Smooth muscle cell (in vitro differentiated cells): ENCODE results near the gene LAMB1. TPM values are rescaled to one million over a fixed set of nuclear protein-coding genes. Genes with fewer than 3 reads are reported as not detected.

Experiments
- DNase-seq: peaks from one replicate; lab custom pipeline; 2025; ENCODE audit not compliant: unreplicated experiment; lab: John Stamatoyannopoulos, UW
- H2AFZ ChIP-seq: fragments of 200-600 bp; sonication (generic); 2 replicates; pipeline ENCODE4 v1.6.0; 2016; ENCODE audit warnings: antibody characterized with exemption, low read depth, mild to moderate bottlenecking
- H3F3A ChIP-seq: fragments of 200-600 bp; sonication (generic); 2 replicates; pipeline ENCODE4 v1.6.0; 2017; ENCODE audit warnings: antibody characterized with exemption, low read depth
- H3K27ac ChIP-seq: fragments of 200-600 bp; sonication (generic); 2 replicates; pipeline ENCODE4 v1.5.1; 2016; ENCODE audit warnings: low read depth, mild to moderate bottlenecking
- H3K27me3 ChIP-seq: fragments of 200-600 bp; sonication (generic); 2 replicates; pipeline ENCODE4 v1.6.1; 2016; ENCODE audit warnings: low read depth, mild to moderate bottlenecking
- H3K36me3 ChIP-seq: fragments of 200-600 bp; sonication (generic); 2 replicates; pipeline ENCODE4 v1.5.1; 2016; ENCODE audit warnings: low read depth
- H3K4me1 ChIP-seq: fragments of 200-600 bp; sonication (generic); 2 replicates; pipeline ENCODE4 v1.5.1; 2016; ENCODE audit warnings: low read depth
- H3K4me2 ChIP-seq: fragments of 200-600 bp; sonication (generic); 2 replicates; pipeline ENCODE4 v1.6.0; 2016; ENCODE audit warnings: mild to moderate bottlenecking
- H3K4me3 ChIP-seq: fragments of 200-600 bp; sonication (generic); 2 replicates; pipeline ENCODE4 v1.5.1; 2016; ENCODE audit warnings: mild to moderate bottlenecking
- H3K79me2 ChIP-seq: fragments of 200-600 bp; sonication (generic); 2 replicates; pipeline ENCODE4 v1.6.0; 2016; ENCODE audit warnings: low read depth, mild to moderate bottlenecking
- H3K9ac ChIP-seq: fragments of 200-600 bp; sonication (generic); 2 replicates; pipeline ENCODE4 v1.6.0; 2016; ENCODE audit warnings: low read depth
- H3K9me3 ChIP-seq: fragments of 200-600 bp; sonication (generic); replicated peaks from 2 replicates; pipeline ENCODE4 v1.5.1; 2016; ENCODE audit warnings: low read depth
- H4K20me1 ChIP-seq: fragments of 200-600 bp; sonication (generic); 2 replicates; pipeline ENCODE4 v1.6.0; 2016; ENCODE audit warnings: low read depth
- CTCF ChIP-seq: fragments of 200-600 bp; sonication (generic); IDR thresholded peaks from 2 replicates; pipeline ENCODE4 v1.5.1; 2017; ENCODE audit warnings: borderline replicate concordance, mild to moderate bottlenecking, antibody characterized with exemption; ENCODE audit not compliant: insufficient read depth, poor library complexity, severe bottlenecking
- WGBS: methylation state at CpG from one replicate; pipeline ENCODE4 v1.1.7; 2016; ENCODE audit warnings: low lambda C conversion rate; 5-methylcytosine and 5-hydroxymethylcytosine counted together
- polyA plus RNA-seq: library from polyadenylated mRNA; unstranded; fragments of >200 nt; fragmentation: Nextera tagmentation; extraction: Ambion mirVana; gene quantifications from 2 replicates; pipeline ENCODE4 v1.2.1, GENCODE V29; 2016
- total RNA-seq: library from RNA; depleted of rRNA; stranded (reverse); fragments of >200 nt; gene quantifications from 2 replicates; pipeline ENCODE4 v1.2.3, GENCODE V29; 2014

Gene LAMB1
- total and polyA plus RNA-seq, 2 experiments from 2014 or later = 191 to 244 TPM

GRCh38 chr7:107967420-107967819, 35.5 kb downstream of the LAMB1 start:
- Histone ChIP-seq H3K4me2 (no peak overlapping the region), H3K79me2 (peaks cover 22% of the 10 kb centered on the region), H3K27me3 (no peaks in the 10 kb centered on the region), H3K9me3 (no peaks in the 10 kb centered on the region), H3K4me3 (no peak overlapping the region), H3K27ac (peak overlapping the region; percentile 77), H4K20me1 (peaks cover 58% of the 10 kb centered on the region), H2AFZ (no peak overlapping the region), H3F3A (peaks cover 19% of the 10 kb centered on the region), H3K9ac (no peak overlapping the region), H3K36me3 (peaks cover 23% of the 10 kb centered on the region), H3K4me1 (peaks cover 18% of the 10 kb centered on the region)
- TF ChIP-seq CTCF = no peak
- 94% methylated on average over 4 of the region's 4 CpGs for WGBS
- DNase-seq = no peak

- Histone ChIP-seq H3K4me1 (peaks cover 11% of the 10 kb centered on the region), H2AFZ (no peak overlapping the region), H3K9ac (no peak overlapping the region), H3K4me2 (no peak overlapping the region), H3F3A (peaks cover 12% of the 10 kb centered on the region), H3K27ac (peak overlapping the region; percentile 77), H3K36me3 (peaks cover 23% of the 10 kb centered on the region), H3K27me3 (no peaks in the 10 kb centered on the region), H3K4me3 (no peak overlapping the region), H4K20me1 (peaks cover 55% of the 10 kb centered on the region), H3K79me2 (peaks cover 22% of the 10 kb centered on the region), H3K9me3 (no peaks in the 10 kb centered on the region)
- 68% methylated on average over 4 of the region's 4 CpGs for WGBS
- no peak for TF ChIP-seq CTCF
- DNase-seq = no peak
Observed at GRCh38 chr7:107966711-107967110, 36.2 kb downstream of the LAMB1 start.

- no peak overlapping the region for H3K9ac ChIP-seq
- H2AFZ ChIP-seq = no peak overlapping the region
- TF ChIP-seq CTCF = no peak
- peaks cover 10% of the 10 kb centered on the region for H3K79me2 ChIP-seq
- no peaks in the 10 kb centered on the region for H3K27me3 ChIP-seq
- peaks cover 3% of the 10 kb centered on the region for H3K4me1 ChIP-seq
- H3K4me2 ChIP-seq = no peak overlapping the region
- H3K27ac ChIP-seq = no peak overlapping the region
- WGBS = 97% methylated on average over 11 of the region's 11 CpGs
- H3K4me3 ChIP-seq = no peak overlapping the region
- no peaks in the 10 kb centered on the region for H3K9me3 ChIP-seq
- H3K36me3 ChIP-seq = peaks cover 35% of the 10 kb centered on the region
- H4K20me1 ChIP-seq = peaks cover 59% of the 10 kb centered on the region
- no peak for DNase-seq
- peaks cover 9% of the 10 kb centered on the region for H3F3A ChIP-seq
Observed at GRCh38 chr7:107964510-107964909, 38.5 kb downstream of the LAMB1 start.

GRCh38 chr7:107962817-107963216, 40.1 kb downstream of the LAMB1 start:
- peaks cover 42% of the 10 kb centered on the region for H3K36me3 ChIP-seq
- no peak for TF ChIP-seq CTCF
- H3K4me3 ChIP-seq = no peak overlapping the region
- no peak for DNase-seq
- peaks cover 3% of the 10 kb centered on the region for H3K4me1 ChIP-seq
- H3F3A ChIP-seq = peaks cover 11% of the 10 kb centered on the region
- WGBS = 99% methylated on average over 9 of the region's 9 CpGs
- peaks cover 56% of the 10 kb centered on the region for H4K20me1 ChIP-seq
- no peak overlapping the region for H3K9ac ChIP-seq
- no peak overlapping the region for H3K4me2 ChIP-seq
- H3K79me2 ChIP-seq = peaks cover 5% of the 10 kb centered on the region
- no peaks in the 10 kb centered on the region for H3K9me3 ChIP-seq
- H3K27ac ChIP-seq = no peak overlapping the region
- H3K27me3 ChIP-seq = no peaks in the 10 kb centered on the region
- H2AFZ ChIP-seq = no peak overlapping the region
